GM12878 (cell line): ENCODE results near the gene PSMD3. TPM values are rescaled to one million over a fixed set of nuclear protein-coding genes. Genes with fewer than 3 reads are reported as not detected.

ENCODE experiments used
- ATAC-seq: fragments of 200-7000 bp; cut with Tn5 transposase; 3 replicates; pipeline ENCODE4 v1.9.1; 2020; ENCODE audit warnings: mild to moderate bottlenecking, moderate library complexity
- BruUV-seq: library from RNA; stranded (reverse); fragments of 400-500 nt; replicated peaks from 2 replicates; lab custom pipeline; 2021; lab: Mats Ljungman, UMichigan
- CTCF ChIA-PET: fragments of 300-600 bp; sonication (Branson Sonifier 250); formaldehyde crosslinking; extraction: SDS; loops from one replicate; lab custom pipeline; 2021; ENCODE audit warnings: inconsistent platforms; lab: Yijun Ruan, JAX
- POLR2A ChIA-PET: fragments of 350-600 bp; formaldehyde crosslinking; extraction: SDS; loops from one replicate; lab custom pipeline; 2021; ENCODE audit warnings: inconsistent platforms; lab: Charles Lee
- RAD21 ChIA-PET: fragments of 300-600 bp; sonication (Branson Sonifier 250); formaldehyde crosslinking; loops from one replicate; lab custom pipeline; 2023; ENCODE audit warnings: antibody characterized with exemption; ENCODE audit not compliant: unreplicated experiment; lab: Charles Lee
- SMC1A ChIA-PET: fragments of 300-600 bp; sonication (Branson Sonifier 250); formaldehyde crosslinking; loops from one replicate; lab custom pipeline; 2023; ENCODE audit not compliant: unreplicated experiment, uncharacterized antibody; lab: Charles Lee
- DNase-seq: peaks from one replicate; pipeline ENCODE4 v3.0.0-alpha.2; 2011; ENCODE audit warnings: low read depth, low spot score
- FAIRE-seq: peaks from 3 replicates; lab custom pipeline; 2011; peaks lifted over from hg19 to GRCh38; lab: Jason Lieb, UNC
- H2AFZ ChIP-seq: 2 replicates; pipeline ENCODE4 v1.6.0; 2011; ENCODE audit warnings: low read depth, low read length, control low read depth; ENCODE audit not compliant: control insufficient read depth
- H3K27ac ChIP-seq: 2 replicates; pipeline ENCODE4 v1.5.1; 2011; ENCODE audit warnings: control low read depth; ENCODE audit not compliant: control insufficient read depth, insufficient read depth
- H3K27me3 ChIP-seq, 2 experiments: replicated peaks in 1 of 2; 2 replicates each; pipeline versions ENCODE4 v1.6.0 to v1.6.1; 2011; ENCODE audit warnings: low read length in 1 of 2; ENCODE audit not compliant: control insufficient read depth in 2 of 2, insufficient read depth in 2 of 2
- H3K36me3 ChIP-seq, 2 experiments: 2 replicates each; pipeline ENCODE4 v1.5.1; 2011; ENCODE audit warnings: low read length in 1 of 2; ENCODE audit not compliant: control insufficient read depth in 2 of 2, insufficient read depth in 2 of 2
- H3K4me1 ChIP-seq: 2 replicates; pipeline ENCODE4 v1.6.1; 2011; ENCODE audit warnings: mild to moderate bottlenecking, low read length, moderate library complexity, mixed read lengths; ENCODE audit not compliant: control insufficient read depth, insufficient read depth
- H3K4me2 ChIP-seq: 2 replicates; pipeline ENCODE4 v1.6.0; 2011; ENCODE audit warnings: control low read depth; ENCODE audit not compliant: control insufficient read depth, insufficient read depth
- H3K4me3 ChIP-seq: fragments of 200-600 bp; sonication (generic); 2 replicates; pipeline ENCODE4 v1.5.1; 2016
- H3K79me2 ChIP-seq: 2 replicates; pipeline ENCODE4 v1.6.0; 2011; ENCODE audit warnings: low read length; ENCODE audit not compliant: control insufficient read depth, insufficient read depth
- H3K9ac ChIP-seq: 2 replicates; pipeline ENCODE4 v1.8.0; 2011; ENCODE audit warnings: low read length, control low read depth, mixed read lengths; ENCODE audit not compliant: control insufficient read depth, insufficient read depth
- H3K9me3 ChIP-seq: replicated peaks from 3 replicates; pipeline ENCODE4 v1.5.1; 2011; ENCODE audit warnings: mild to moderate bottlenecking, low read length; ENCODE audit not compliant: control insufficient read depth, insufficient read depth
- H4K20me1 ChIP-seq: 2 replicates; pipeline ENCODE4 v1.6.0; 2011; ENCODE audit not compliant: control insufficient read depth, insufficient read depth
- BCL3 ChIP-seq: IDR thresholded peaks from 2 replicates; pipeline ENCODE4 v1.6.1; 2011; ENCODE audit warnings: borderline replicate concordance, low read depth, mild to moderate bottlenecking, moderate library complexity, low read length; ENCODE audit not compliant: insufficient read depth, poor library complexity, severe bottlenecking
- E2F8 ChIP-seq: fragments of 450-650 bp; IDR thresholded peaks from 2 replicates; pipeline ENCODE4 v1.6.1; 2018; ENCODE audit warnings: mild to moderate bottlenecking, low read depth, moderate library complexity; ENCODE audit not compliant: partially characterized antibody
- E4F1 ChIP-seq: fragments of 450-650 bp; IDR thresholded peaks from 2 replicates; pipeline ENCODE4 v1.6.1; 2018; ENCODE audit warnings: borderline replicate concordance, mild to moderate bottlenecking; ENCODE audit not compliant: partially characterized antibody
- ESRRA ChIP-seq: IDR thresholded peaks from 2 replicates; pipeline ENCODE4 v1.6.1; 2012; ENCODE audit warnings: mild to moderate bottlenecking, low read length, improper control_type of control experiment
- IRF4 ChIP-seq: IDR thresholded peaks from 2 replicates; pipeline ENCODE4 v1.6.1; 2011; ENCODE audit warnings: low read depth, low read length
- PAX5 ChIP-seq: IDR thresholded peaks from 2 replicates; pipeline ENCODE4 v1.6.1; 2011; ENCODE audit warnings: low read depth, low read length, borderline replicate concordance
- POLR2A ChIP-seq: IDR thresholded peaks from 2 replicates; pipeline ENCODE4 v1.6.1; 2011; ENCODE audit warnings: low read depth, mild to moderate bottlenecking, low read length
- SKIL ChIP-seq: fragments of 450-650 bp; IDR thresholded peaks from 2 replicates; pipeline ENCODE4 v1.6.1; 2017; ENCODE audit warnings: mild to moderate bottlenecking, low read depth, inconsistent platforms; ENCODE audit not compliant: poor library complexity, severe bottlenecking
- WGBS: methylation state at CpG from one replicate; pipeline ENCODE4 v1.1.6; 2016; ENCODE audit warnings: low lambda C conversion rate; ENCODE audit not compliant: insufficient replicate concordance, insufficient coverage; ENCODE audit errors: missing lambda C conversion rate; 5-methylcytosine and 5-hydroxymethylcytosine counted together
- in situ Hi-C: fragments of 300-500 bp; cut with MboI; formaldehyde crosslinking; loops from 9 replicates; pipeline ENCODE4 v1.14.3; 2018; ENCODE audit warnings: mixed read lengths
- intact Hi-C: fragments of 100-400 bp; cut with micrococcal nuclease; formaldehyde crosslinking; loops from one replicate; pipeline ENCODE4 v1.14.2; 2022; ENCODE audit not compliant: unreplicated experiment
- polyA plus RNA-seq, 11 experiments: library from polyadenylated mRNA; depleted of rRNA in 4 of 11; unstranded in 6 of 11; stranded (reverse) in 5 of 11; fragments of >200 nt; fragmentation: Nextera tagmentation in 4 of 11; fragmentation: Illumina TruSeq in 1 of 11; extraction: Ambion mirVana in 4 of 11; extraction: Trizol in 1 of 11; gene quantifications; 1 replicate in 1 of 11; 2 replicates in 10 of 11; pipeline versions ENCODE4 v1.2.1 to v1.2.3, GENCODE V29; 2011 to 2016; ENCODE audit warnings: inconsistent platforms in 2 of 11, missing spikeins in 2 of 11, low read depth in 1 of 11
- total RNA-seq, 4 experiments: library from RNA; depleted of rRNA in 3 of 4; stranded (reverse); fragments of >200 nt in 3 of 4; fragmentation: Illumina TruSeq in 1 of 4; extraction: Trizol in 1 of 4; gene quantifications; 2 replicates each; pipeline versions ENCODE4 v1.2.1 to v1.2.3, GENCODE V29; 2013 to 2021

The PSMD3 gene
- total and polyA plus RNA-seq, 10 of the 15 experiments (the other 5 are each of a cell fraction or from before 2014, with no cell fraction given) = 2.2 to 192 (median 129) TPM

GRCh38 chr17:40028595-40028994, 48.0 kb downstream of the PSMD3 start (continued):
- TF ChIP-seq SKIL (no peak), ESRRA (no peak), E4F1 (no peak)

GRCh38 chr17:40031706-40032105, 51.1 kb downstream of the PSMD3 start:
- Histone ChIP-seq H3K27ac (no peak overlapping the region), H3K4me1 (no peaks in the 10 kb centered on the region), H3K9ac (no peak overlapping the region), H3K79me2 (no peaks in the 10 kb centered on the region), H4K20me1 (no peaks in the 10 kb centered on the region), H3K27me3 (no peaks in the 10 kb centered on the region), H3K9me3 (no peaks in the 10 kb centered on the region), H3K36me3 (peaks cover 22 to 25% of the 10 kb centered on the region in 2 experiments; a peak in 3 of 4 replicates), H3K4me2 (no peak overlapping the region), H3K4me3 (no peak overlapping the region), H2AFZ (no peak overlapping the region)
- POLR2A ChIA-PET = no interaction called here
- CTCF ChIA-PET = interaction anchor here (0.7 to 2.4 kb wide), 3 partner anchors 19 to 237 kb away, joined by 3 to 6 read pairs (median 5); no protein-coding TSS in a partner anchor
- in situ Hi-C loops = no loop called here
- DNase-seq (no peak), ATAC-seq (no peak), FAIRE-seq (no peak)
- intact Hi-C loops = no loop called here
- TF ChIP-seq BCL3 (peak; percentile 71), IRF4 (no peak), E2F8 (no peak), PAX5 (no peak), POLR2A (peak; percentile 42; the same call in 1 of the 2 replicates)
- BruUV-seq = no TSS peak
- SMC1A ChIA-PET = no interaction called here
- RAD21 ChIA-PET = no interaction called here
- 100% methylated on average over 11 of the region's 11 CpGs for WGBS
